AG09319 (cell line): Measurements from ENCODE around the gene GRN.
"Not testable (repeated sequence)": the region's sequence is repeated elsewhere in the genome, so short reads cannot be mapped to it uniquely, and the experiment has no call there.

Source experiments
- DNase-seq: peaks from one replicate; pipeline ENCODE4 v3.0.0-alpha.2; 2010; ENCODE audit warnings: low read depth; ENCODE audit errors: extremely low read depth
- CTCF ChIP-seq: IDR thresholded peaks from 2 replicates; pipeline ENCODE4 v1.5.1; 2011; ENCODE audit warnings: low read depth, mild to moderate bottlenecking, inconsistent platforms, low read length, moderate library complexity

The GRN gene

GRCh38 chr17:44322236-44322895 lies 22.7 kb upstream of the GRN start:
- no peak for DNase-seq
- no peak for TF ChIP-seq CTCF

- no peak for TF ChIP-seq CTCF
- DNase-seq: no peak
Measured at GRCh38 chr17:44323359-44324091, 21.6 kb upstream of the GRN start.

GRCh38 chr17:44324092-44324570 lies 21.0 kb upstream of the GRN start:
- no peak for DNase-seq
- TF ChIP-seq CTCF: no peak

GRCh38 chr17:44324571-44325275 lies 20.4 kb upstream of the GRN start, which contains the start of gene SLC25A39:
SLC25A39 (minus strand) TSS chr17:44324823; CDS start chr17:44323562, 1,261 bp downstream.
- peak; percentile 84 for DNase-seq
- no peak for TF ChIP-seq CTCF

GRCh38 chr17:44326861-44327444 lies 18.1 kb upstream of the GRN start:
- no peak for TF ChIP-seq CTCF
- peak; percentile 93 for DNase-seq

GRCh38 chr17:44327715-44328449 lies 17.2 kb upstream of the GRN start:
- no peak for DNase-seq
- no peak for TF ChIP-seq CTCF

GRCh38 chr17:44329516-44329915 lies 15.6 kb upstream of the GRN start:
- not testable (repeated sequence) for DNase-seq

- DNase-seq: not testable (repeated sequence)
Measured at GRCh38 chr17:44330263-44330662, 14.8 kb upstream of the GRN start.
